Germinal center (tissue), 1 donor: Measurements from ENCODE around the gene GRAMD1A.

Experiments used
- DNase-seq: peaks from one replicate; pipeline ENCODE4 v3.0.0; 2012; ENCODE audit warnings: mixed read lengths, low spot score

Gene GRAMD1A

GRCh38 chr19:35075202-35076025 lies 75.3 kb downstream of the GRAMD1A start:
- DNase-seq = no peak

- no peak for DNase-seq
Observed at GRCh38 chr19:35076026-35076370, 75.9 kb downstream of the GRAMD1A start.
